HepG2 (cell line): Measurements from ENCODE around the gene ZNF446. TPM values are rescaled to one million over a fixed set of nuclear protein-coding genes. Genes with fewer than 3 reads are reported as not detected.

Experiments used
- ARHGAP35 ChIP-seq: sonication (generic); formaldehyde crosslinking; IDR thresholded peaks from 2 replicates; pipeline ENCODE4 v1.9.0; 2022; ENCODE audit warnings: mild to moderate bottlenecking, inconsistent platforms, moderate library complexity, missing genetic modification reagents, borderline replicate concordance
- ATRX ChIP-seq: sonication (generic); formaldehyde crosslinking; IDR thresholded peaks from 2 replicates; pipeline ENCODE4 v1.4.0; 2020; ENCODE audit warnings: missing genetic modification reagents, borderline replicate concordance
- DNMT1 ChIP-seq: sonication (generic); formaldehyde crosslinking; IDR thresholded peaks from 2 replicates; pipeline ENCODE4 v1.5.1; 2020; ENCODE audit warnings: mild to moderate bottlenecking, missing genetic modification reagents
- MATR3 ChIP-seq: sonication (generic); formaldehyde crosslinking; IDR thresholded peaks from 2 replicates; pipeline ENCODE4 v1.4.0; 2020; ENCODE audit warnings: missing genetic modification reagents
- MEIS1 ChIP-seq: sonication (generic); formaldehyde crosslinking; IDR thresholded peaks from 2 replicates; pipeline ENCODE4 v1.9.0; 2021; ENCODE audit warnings: mild to moderate bottlenecking, missing genetic modification reagents, moderate library complexity, borderline replicate concordance
- REXO4 ChIP-seq: sonication (generic); formaldehyde crosslinking; IDR thresholded peaks from 2 replicates; pipeline ENCODE4 v1.8.0; 2022; ENCODE audit warnings: missing genetic modification reagents, mild to moderate bottlenecking, borderline replicate concordance
- ZNF674 ChIP-seq: sonication (generic); formaldehyde crosslinking; IDR thresholded peaks from 2 replicates; pipeline ENCODE4 v1.5.0; 2020; ENCODE audit warnings: low read depth, mild to moderate bottlenecking, missing genetic modification reagents
- ZNF878 ChIP-seq: sonication (generic); formaldehyde crosslinking; IDR thresholded peaks from 2 replicates; pipeline ENCODE4 v1.8.1; 2023; ENCODE audit warnings: mild to moderate bottlenecking, missing genetic modification reagents, moderate library complexity
- polyA plus RNA-seq, 8 experiments: library from polyadenylated mRNA; depleted of rRNA in 3 of 8; stranded (reverse) in 7 of 8; unstranded in 1 of 8; fragments of >200 nt; fragmentation: Illumina TruSeq in 4 of 8; extraction: Trizol in 4 of 8; gene quantifications; 2 replicates each; pipeline versions ENCODE4 v1.2.1 to v1.2.3, GENCODE V29; 2011 to 2016; ENCODE audit warnings: low read depth in 4 of 8, missing spikeins in 1 of 8, mixed read lengths in 1 of 8; ENCODE audit not compliant: insufficient read depth in 1 of 8
- total RNA-seq, 5 experiments: library from RNA; depleted of rRNA; stranded (reverse); fragments of >200 nt; fragmentation: Illumina TruSeq; extraction: Trizol; gene quantifications; 2 replicates each; pipeline ENCODE4 v1.2.3, GENCODE V29; 2016; ENCODE audit warnings: low read depth in 1 of 5
- TF ChIP-seq, protein P1 (sequence below): IDR thresholded peaks from 2 replicates; pipeline ENCODE4 v1.4.0; 2020; ENCODE audit warnings: mild to moderate bottlenecking, missing genetic modification reagents
- TF ChIP-seq, protein P2 (sequence below): sonication (generic); formaldehyde crosslinking; IDR thresholded peaks from 2 replicates; pipeline ENCODE4 v1.4.0; 2020; ENCODE audit warnings: missing genetic modification reagents
- TF ChIP-seq, protein P3 (sequence below): IDR thresholded peaks from 2 replicates; pipeline ENCODE4 v1.6.1; 2016; ENCODE audit warnings: low read depth, control low read depth
- TF ChIP-seq, protein P4 (sequence below): sonication (generic); formaldehyde crosslinking; IDR thresholded peaks from 2 replicates; pipeline ENCODE4 v1.4.0; 2020; ENCODE audit warnings: missing genetic modification reagents, borderline replicate concordance
- TF ChIP-seq, protein P5 (sequence below): sonication (generic); formaldehyde crosslinking; IDR thresholded peaks from 2 replicates; pipeline ENCODE4 v1.5.1; 2020; ENCODE audit warnings: mild to moderate bottlenecking, missing genetic modification reagents, moderate library complexity
- TF ChIP-seq, protein P6 (sequence below): sonication (generic); formaldehyde crosslinking; IDR thresholded peaks from 2 replicates; pipeline ENCODE4 v1.4.0; 2020; ENCODE audit warnings: missing genetic modification reagents, mild to moderate bottlenecking, borderline replicate concordance

Gene ZNF446
- total and polyA plus RNA-seq, 2 of the 13 experiments (the other 11 are each of a cell fraction or from before 2014, with no cell fraction given) = 3.0 to 3.6 TPM

DNA sequence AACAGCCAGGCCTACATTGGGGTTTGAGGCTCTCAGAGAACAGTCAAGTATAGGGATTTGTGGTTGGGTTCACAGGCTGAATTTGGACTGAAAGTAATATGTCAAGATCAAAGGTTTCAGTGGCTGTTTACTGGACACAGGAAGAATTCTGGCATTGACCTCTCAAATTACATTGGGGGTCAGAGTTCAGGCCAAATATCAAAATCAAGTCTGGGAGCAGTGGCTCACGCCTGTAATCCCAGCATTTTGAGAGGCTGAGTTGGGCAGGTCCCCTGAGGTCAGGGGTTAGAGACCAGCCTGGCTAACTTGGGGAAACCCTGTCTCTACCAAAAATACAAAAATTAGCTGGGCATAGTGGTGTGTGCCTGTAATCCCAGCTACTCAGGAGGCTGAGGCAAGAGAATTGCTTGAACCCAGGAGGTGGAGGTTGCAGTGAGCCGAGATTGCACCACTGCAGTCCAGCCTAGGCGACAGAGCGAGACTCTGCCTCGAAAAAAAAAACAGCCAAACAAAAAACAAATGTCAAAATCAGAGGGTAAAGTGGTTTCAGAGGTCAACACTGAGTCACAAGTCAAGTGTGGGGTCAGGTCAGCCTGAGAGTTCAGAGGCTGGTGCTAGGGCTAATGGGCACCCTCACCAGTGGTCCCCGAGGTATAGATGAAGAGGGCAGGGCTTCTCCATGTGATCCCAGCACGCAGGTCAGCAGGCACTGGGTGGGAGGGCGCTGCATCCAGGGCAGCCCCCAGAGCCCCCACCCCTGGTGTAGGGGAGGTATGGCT lies 34.1 kb downstream of the ZNF446 start (continued):
- TF ChIP-seq DNMT1 (CRISPR knock-in tag) (no peak), MATR3 (CRISPR knock-in tag) (no peak), ATRX (no peak), ARHGAP35 (CRISPR knock-in tag) (no peak), MEIS1 (CRISPR knock-in tag) (no peak), REXO4 (no peak), ZNF674 (CRISPR knock-in tag) (no peak), ZNF878 (no peak)
- TF ChIP-seq, protein P1, sequence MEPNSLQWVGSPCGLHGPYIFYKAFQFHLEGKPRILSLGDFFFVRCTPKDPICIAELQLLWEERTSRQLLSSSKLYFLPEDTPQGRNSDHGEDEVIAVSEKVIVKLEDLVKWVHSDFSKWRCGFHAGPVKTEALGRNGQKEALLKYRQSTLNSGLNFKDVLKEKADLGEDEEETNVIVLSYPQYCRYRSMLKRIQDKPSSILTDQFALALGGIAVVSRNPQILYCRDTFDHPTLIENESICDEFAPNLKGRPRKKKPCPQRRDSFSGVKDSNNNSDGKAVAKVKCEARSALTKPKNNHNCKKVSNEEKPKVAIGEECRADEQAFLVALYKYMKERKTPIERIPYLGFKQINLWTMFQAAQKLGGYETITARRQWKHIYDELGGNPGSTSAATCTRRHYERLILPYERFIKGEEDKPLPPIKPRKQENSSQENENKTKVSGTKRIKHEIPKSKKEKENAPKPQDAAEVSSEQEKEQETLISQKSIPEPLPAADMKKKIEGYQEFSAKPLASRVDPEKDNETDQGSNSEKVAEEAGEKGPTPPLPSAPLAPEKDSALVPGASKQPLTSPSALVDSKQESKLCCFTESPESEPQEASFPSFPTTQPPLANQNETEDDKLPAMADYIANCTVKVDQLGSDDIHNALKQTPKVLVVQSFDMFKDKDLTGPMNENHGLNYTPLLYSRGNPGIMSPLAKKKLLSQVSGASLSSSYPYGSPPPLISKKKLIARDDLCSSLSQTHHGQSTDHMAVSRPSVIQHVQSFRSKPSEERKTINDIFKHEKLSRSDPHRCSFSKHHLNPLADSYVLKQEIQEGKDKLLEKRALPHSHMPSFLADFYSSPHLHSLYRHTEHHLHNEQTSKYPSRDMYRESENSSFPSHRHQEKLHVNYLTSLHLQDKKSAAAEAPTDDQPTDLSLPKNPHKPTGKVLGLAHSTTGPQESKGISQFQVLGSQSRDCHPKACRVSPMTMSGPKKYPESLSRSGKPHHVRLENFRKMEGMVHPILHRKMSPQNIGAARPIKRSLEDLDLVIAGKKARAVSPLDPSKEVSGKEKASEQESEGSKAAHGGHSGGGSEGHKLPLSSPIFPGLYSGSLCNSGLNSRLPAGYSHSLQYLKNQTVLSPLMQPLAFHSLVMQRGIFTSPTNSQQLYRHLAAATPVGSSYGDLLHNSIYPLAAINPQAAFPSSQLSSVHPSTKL (CRISPR knock-in tag) = no peak; the same call in 1 of the 2 replicates
- TF ChIP-seq, protein P2, sequence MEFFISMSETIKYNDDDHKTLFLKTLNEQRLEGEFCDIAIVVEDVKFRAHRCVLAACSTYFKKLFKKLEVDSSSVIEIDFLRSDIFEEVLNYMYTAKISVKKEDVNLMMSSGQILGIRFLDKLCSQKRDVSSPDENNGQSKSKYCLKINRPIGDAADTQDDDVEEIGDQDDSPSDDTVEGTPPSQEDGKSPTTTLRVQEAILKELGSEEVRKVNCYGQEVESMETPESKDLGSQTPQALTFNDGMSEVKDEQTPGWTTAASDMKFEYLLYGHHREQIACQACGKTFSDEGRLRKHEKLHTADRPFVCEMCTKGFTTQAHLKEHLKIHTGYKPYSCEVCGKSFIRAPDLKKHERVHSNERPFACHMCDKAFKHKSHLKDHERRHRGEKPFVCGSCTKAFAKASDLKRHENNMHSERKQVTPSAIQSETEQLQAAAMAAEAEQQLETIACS (CRISPR knock-in tag) = no peak
- TF ChIP-seq, protein P3, sequence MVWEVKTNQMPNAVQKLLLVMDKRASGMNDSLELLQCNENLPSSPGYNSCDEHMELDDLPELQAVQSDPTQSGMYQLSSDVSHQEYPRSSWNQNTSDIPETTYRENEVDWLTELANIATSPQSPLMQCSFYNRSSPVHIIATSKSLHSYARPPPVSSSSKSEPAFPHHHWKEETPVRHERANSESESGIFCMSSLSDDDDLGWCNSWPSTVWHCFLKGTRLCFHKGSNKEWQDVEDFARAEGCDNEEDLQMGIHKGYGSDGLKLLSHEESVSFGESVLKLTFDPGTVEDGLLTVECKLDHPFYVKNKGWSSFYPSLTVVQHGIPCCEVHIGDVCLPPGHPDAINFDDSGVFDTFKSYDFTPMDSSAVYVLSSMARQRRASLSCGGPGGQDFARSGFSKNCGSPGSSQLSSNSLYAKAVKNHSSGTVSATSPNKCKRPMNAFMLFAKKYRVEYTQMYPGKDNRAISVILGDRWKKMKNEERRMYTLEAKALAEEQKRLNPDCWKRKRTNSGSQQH (CRISPR knock-in tag) = no peak
- TF ChIP-seq, protein P4, sequence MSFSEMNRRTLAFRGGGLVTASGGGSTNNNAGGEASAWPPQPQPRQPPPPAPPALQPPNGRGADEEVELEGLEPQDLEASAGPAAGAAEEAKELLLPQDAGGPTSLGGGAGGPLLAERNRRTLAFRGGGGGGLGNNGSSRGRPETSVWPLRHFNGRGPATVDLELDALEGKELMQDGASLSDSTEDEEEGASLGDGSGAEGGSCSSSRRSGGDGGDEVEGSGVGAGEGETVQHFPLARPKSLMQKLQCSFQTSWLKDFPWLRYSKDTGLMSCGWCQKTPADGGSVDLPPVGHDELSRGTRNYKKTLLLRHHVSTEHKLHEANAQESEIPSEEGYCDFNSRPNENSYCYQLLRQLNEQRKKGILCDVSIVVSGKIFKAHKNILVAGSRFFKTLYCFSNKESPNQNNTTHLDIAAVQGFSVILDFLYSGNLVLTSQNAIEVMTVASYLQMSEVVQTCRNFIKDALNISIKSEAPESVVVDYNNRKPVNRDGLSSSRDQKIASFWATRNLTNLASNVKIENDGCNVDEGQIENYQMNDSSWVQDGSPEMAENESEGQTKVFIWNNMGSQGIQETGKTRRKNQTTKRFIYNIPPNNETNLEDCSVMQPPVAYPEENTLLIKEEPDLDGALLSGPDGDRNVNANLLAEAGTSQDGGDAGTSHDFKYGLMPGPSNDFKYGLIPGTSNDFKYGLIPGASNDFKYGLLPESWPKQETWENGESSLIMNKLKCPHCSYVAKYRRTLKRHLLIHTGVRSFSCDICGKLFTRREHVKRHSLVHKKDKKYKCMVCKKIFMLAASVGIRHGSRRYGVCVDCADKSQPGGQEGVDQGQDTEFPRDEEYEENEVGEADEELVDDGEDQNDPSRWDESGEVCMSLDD (CRISPR knock-in tag) = no peak
- TF ChIP-seq, protein P5, sequence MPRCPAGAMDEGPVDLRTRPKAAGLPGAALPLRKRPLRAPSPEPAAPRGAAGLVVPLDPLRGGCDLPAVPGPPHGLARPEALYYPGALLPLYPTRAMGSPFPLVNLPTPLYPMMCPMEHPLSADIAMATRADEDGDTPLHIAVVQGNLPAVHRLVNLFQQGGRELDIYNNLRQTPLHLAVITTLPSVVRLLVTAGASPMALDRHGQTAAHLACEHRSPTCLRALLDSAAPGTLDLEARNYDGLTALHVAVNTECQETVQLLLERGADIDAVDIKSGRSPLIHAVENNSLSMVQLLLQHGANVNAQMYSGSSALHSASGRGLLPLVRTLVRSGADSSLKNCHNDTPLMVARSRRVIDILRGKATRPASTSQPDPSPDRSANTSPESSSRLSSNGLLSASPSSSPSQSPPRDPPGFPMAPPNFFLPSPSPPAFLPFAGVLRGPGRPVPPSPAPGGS (CRISPR knock-in tag) = no peak; the same call in 1 of the 2 replicates
- TF ChIP-seq, protein P6, sequence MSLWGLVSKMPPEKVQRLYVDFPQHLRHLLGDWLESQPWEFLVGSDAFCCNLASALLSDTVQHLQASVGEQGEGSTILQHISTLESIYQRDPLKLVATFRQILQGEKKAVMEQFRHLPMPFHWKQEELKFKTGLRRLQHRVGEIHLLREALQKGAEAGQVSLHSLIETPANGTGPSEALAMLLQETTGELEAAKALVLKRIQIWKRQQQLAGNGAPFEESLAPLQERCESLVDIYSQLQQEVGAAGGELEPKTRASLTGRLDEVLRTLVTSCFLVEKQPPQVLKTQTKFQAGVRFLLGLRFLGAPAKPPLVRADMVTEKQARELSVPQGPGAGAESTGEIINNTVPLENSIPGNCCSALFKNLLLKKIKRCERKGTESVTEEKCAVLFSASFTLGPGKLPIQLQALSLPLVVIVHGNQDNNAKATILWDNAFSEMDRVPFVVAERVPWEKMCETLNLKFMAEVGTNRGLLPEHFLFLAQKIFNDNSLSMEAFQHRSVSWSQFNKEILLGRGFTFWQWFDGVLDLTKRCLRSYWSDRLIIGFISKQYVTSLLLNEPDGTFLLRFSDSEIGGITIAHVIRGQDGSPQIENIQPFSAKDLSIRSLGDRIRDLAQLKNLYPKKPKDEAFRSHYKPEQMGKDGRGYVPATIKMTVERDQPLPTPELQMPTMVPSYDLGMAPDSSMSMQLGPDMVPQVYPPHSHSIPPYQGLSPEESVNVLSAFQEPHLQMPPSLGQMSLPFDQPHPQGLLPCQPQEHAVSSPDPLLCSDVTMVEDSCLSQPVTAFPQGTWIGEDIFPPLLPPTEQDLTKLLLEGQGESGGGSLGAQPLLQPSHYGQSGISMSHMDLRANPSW (CRISPR knock-in tag) = no peak; the same call in 1 of the 2 replicates
